CD4-positive, alpha-beta T cell treated with Interleukin-21 for 1 hour (primary cell): Measurements from ENCODE around the gene TENM3.
"Not testable (repeated sequence)": the region's sequence is repeated elsewhere in the genome, so short reads cannot be mapped to it uniquely, and the experiment has no call there.

Experiments
- DNase-seq: peaks from one replicate; pipeline ENCODE4 v3.0.0-alpha.2; 2020

The TENM3 gene

GRCh38 chr4:182802621-182803020 is 559.4 kb downstream of the TENM3 start:
- no peak for DNase-seq

GRCh38 chr4:182803235-182803634 is 560.0 kb downstream of the TENM3 start:
- DNase-seq, result no peak

GRCh38 chr4:182804131-182804530 is 560.9 kb downstream of the TENM3 start:
- no peak for DNase-seq

GRCh38 chr4:182805321-182805720 is 562.1 kb downstream of the TENM3 start:
- no peak for DNase-seq

GRCh38 chr4:182805750-182806149 is 562.5 kb downstream of the TENM3 start:
- DNase-seq, result no peak

- peak; percentile 62 for DNase-seq
Measured at GRCh38 chr4:182806259-182807252, 563.4 kb downstream of the TENM3 start.

- no peak for DNase-seq
Measured at GRCh38 chr4:182807346-182807745, 564.1 kb downstream of the TENM3 start.

GRCh38 chr4:182807767-182808548 is 564.8 kb downstream of the TENM3 start:
- DNase-seq, result no peak

- peak; percentile 77 for DNase-seq
Measured at GRCh38 chr4:182808673-182809416, 565.6 kb downstream of the TENM3 start.

- DNase-seq, result peak; percentile 32
Measured at GRCh38 chr4:182809417-182810102, 566.4 kb downstream of the TENM3 start.

GRCh38 chr4:182810103-182810615 is 567.0 kb downstream of the TENM3 start:
- DNase-seq, result no peak

- peak; percentile 13 for DNase-seq
Measured at GRCh38 chr4:182812916-182813315, 569.7 kb downstream of the TENM3 start.

GRCh38 chr4:182814065-182814464 is 570.9 kb downstream of the TENM3 start:
- DNase-seq, result not testable (repeated sequence)

- DNase-seq, result no peak
Measured at GRCh38 chr4:182818926-182819730, 575.9 kb downstream of the TENM3 start.

GRCh38 chr4:182819751-182820150 is 576.5 kb downstream of the TENM3 start:
- DNase-seq, result no peak

- DNase-seq, result no peak
Measured at GRCh38 chr4:182822554-182822953, 579.4 kb downstream of the TENM3 start.

- no peak for DNase-seq
Measured at GRCh38 chr4:182823576-182823975, 580.4 kb downstream of the TENM3 start.

GRCh38 chr4:182825003-182825402 is 581.8 kb downstream of the TENM3 start:
- no peak for DNase-seq

GRCh38 chr4:182825786-182826185 is 582.6 kb downstream of the TENM3 start:
- DNase-seq, result no peak

- DNase-seq, result no peak
Measured at GRCh38 chr4:182826391-182826790, 583.2 kb downstream of the TENM3 start.

- DNase-seq, result no peak
Measured at GRCh38 chr4:182827166-182827565, 584.0 kb downstream of the TENM3 start.
